ENCODE results near the gene OPN5.

- TF ChIP-seq CTCF (IDR thresholded peaks at IDR 0.05; ENCODE audit: low read depth, low read length): no peak
- TF ChIP-seq MYC (IDR thresholded peaks at IDR 0.05; ENCODE audit: low read depth, low read length): no peak
- TF ChIP-seq POLR2A (IDR thresholded peaks at IDR 0.05; ENCODE audit: extremely low read depth, insufficient read length): no peak
- TF ChIP-seq MAX (IDR thresholded peaks at IDR 0.05; ENCODE audit: low read depth, low read length): no peak
Measured at GRCh38 chr6:47836046-47836445, 54.2 kb downstream of the OPN5 start.
